ENCODE results near the gene PSMB10. TPM values are rescaled to one million over a fixed set of nuclear protein-coding genes. Genes with fewer than 3 reads are reported as not detected.
A peak's percentile ranks its signal among the peaks of the same experiment; 100 is the strongest.
"Not testable (repeated sequence)": the region's sequence is repeated elsewhere in the genome, so short reads cannot be mapped to it uniquely, and the experiment has no call there.

The PSMB10 gene
- total RNA-seq, 1 experiment from 2014 or later: 26.9 TPM

GRCh38 chr16:67939507-67940445 lies 3.1 kb upstream of the PSMB10 start:
- Histone ChIP-seq H3K4me3 (ENCODE audit: low read depth, low read length) (no peak overlapping the region), H3K4me1 (peaks cover 12% of the 10 kb centered on the region; the same call in 1 of the 2 replicates), H3K36me3 (ENCODE audit: control insufficient read depth, insufficient read depth, low read length) (no peaks in the 10 kb centered on the region), H3K27me3 (replicated peaks; ENCODE audit: control insufficient read depth, insufficient read depth, low read length) (no peaks in the 10 kb centered on the region), H3K9me3 (no peaks in the 10 kb centered on the region)
- Mint-ChIP-seq H3K27ac (ENCODE audit: unreplicated experiment) (no peak overlapping the region), H3K9me3 (ENCODE audit: unreplicated experiment) (no peaks in the 10 kb centered on the region), H3K36me3 (ENCODE audit: insufficient read depth, unreplicated experiment) (peaks cover 90% of the 10 kb centered on the region), H3K4me1 (ENCODE audit: low read depth, unreplicated experiment) (peaks cover 22% of the 10 kb centered on the region), H3K27me3 (ENCODE audit: insufficient read depth, unreplicated experiment) (no peaks in the 10 kb centered on the region), H3K4me3 (ENCODE audit: unreplicated experiment) (no peak overlapping the region)
- intact Hi-C loops (cut with micrococcal nuclease; ENCODE audit: unreplicated experiment): loop anchor here (5.0 to 10.0 kb wide), 2 partner anchors 377 to 415 kb away; partner anchors contain the start of genes CTCF and RIPOR1
- no peak for TF ChIP-seq CTCF (IDR thresholded peaks at IDR 0.05; ENCODE audit: insufficient read depth in 1 of 2, low read depth in 1 of 2, low read length in 1 of 2, severe bottlenecking in 1 of 2, unreplicated experiment in 1 of 2)
- DNase-seq: no peak
- no TSS peak for BruUV-seq (replicated peaks)
- ChIA-PET POLR2A (interaction anchor here (0.5 kb wide), 1 partner anchor 216 kb away, joined by 4 read pairs; no protein-coding TSS in a partner anchor), CTCF (no interaction called here)

GRCh38 chr16:67937713-67938112 lies 1.1 kb upstream of the PSMB10 start:
- H3K27me3 ChIP-seq (replicated peaks; ENCODE audit: control insufficient read depth, insufficient read depth, low read length); DNase-seq; H3K9me3 ChIP-seq; H3K4me3 ChIP-seq (ENCODE audit: low read depth, low read length); H3K27me3 Mint-ChIP-seq (ENCODE audit: insufficient read depth, unreplicated experiment); H3K36me3 ChIP-seq (ENCODE audit: control insufficient read depth, insufficient read depth, low read length); H3K9me3 Mint-ChIP-seq (ENCODE audit: unreplicated experiment); BruUV-seq (replicated peaks): not testable (repeated sequence)
- Mint-ChIP-seq H3K4me1 (ENCODE audit: low read depth, unreplicated experiment) (peaks cover 33% of the 10 kb centered on the region), H3K36me3 (ENCODE audit: insufficient read depth, unreplicated experiment) (peaks cover 86% of the 10 kb centered on the region), H3K4me3 (ENCODE audit: unreplicated experiment) (peak overlapping the region; percentile 97), H3K27ac (ENCODE audit: unreplicated experiment) (peak overlapping the region; percentile 95)
- intact Hi-C loops (cut with micrococcal nuclease; ENCODE audit: unreplicated experiment): loop anchor here (5.0 to 10.0 kb wide), 2 partner anchors 375 to 413 kb away; partner anchors contain the start of genes CTCF and RIPOR1
- peaks cover 16% of the 10 kb centered on the region for H3K4me1 ChIP-seq
- ChIA-PET POLR2A (interaction anchor here (0.6 kb wide), 1 partner anchor 284 kb away, joined by 7 read pairs; no protein-coding TSS in a partner anchor), CTCF (interaction anchor here (0.7 kb wide), 1 partner anchor 55 kb away, joined by 6 read pairs; no protein-coding TSS in a partner anchor)

- no peaks in the 10 kb centered on the region for H3K9me3 Mint-ChIP-seq (ENCODE audit: unreplicated experiment)
- no peaks in the 10 kb centered on the region for H3K27me3 Mint-ChIP-seq (ENCODE audit: insufficient read depth, unreplicated experiment)
- peak overlapping the region; percentile 95 for H3K27ac Mint-ChIP-seq (ENCODE audit: unreplicated experiment)
- no peaks in the 10 kb centered on the region for H3K36me3 ChIP-seq (ENCODE audit: control insufficient read depth, insufficient read depth, low read length)
- ChIA-PET POLR2A (interaction anchor here (1.0 to 3.1 kb wide), 3 partner anchors 86 to 131 kb away, joined by 3 to 14 read pairs (median 4); partner anchors contain the start of genes DDX28, DUS2, RANBP10 and TSNAXIP1), CTCF (interaction anchor here (0.6 to 4.2 kb wide), 3 partner anchors 53 to 131 kb away, joined by 4 to 47 read pairs (median 9); partner anchors contain the start of genes NRN1L, RANBP10 and TSNAXIP1)
- H3K4me3 Mint-ChIP-seq (ENCODE audit: unreplicated experiment): peak overlapping the region; percentile 97
- intact Hi-C loops (cut with micrococcal nuclease; ENCODE audit: unreplicated experiment): loop anchor here (5.0 to 10.0 kb wide), 2 partner anchors 375 to 412 kb away; partner anchors contain the start of genes CTCF and RIPOR1
- H3K4me3 ChIP-seq (ENCODE audit: low read depth, low read length): peak overlapping the region; percentile 87
- DNase-seq: no peak
- H3K36me3 Mint-ChIP-seq (ENCODE audit: insufficient read depth, unreplicated experiment): peaks cover 87% of the 10 kb centered on the region
- H3K4me1 Mint-ChIP-seq (ENCODE audit: low read depth, unreplicated experiment): peaks cover 29% of the 10 kb centered on the region
- no peaks in the 10 kb centered on the region for H3K27me3 ChIP-seq (replicated peaks; ENCODE audit: control insufficient read depth, insufficient read depth, low read length)
- no TSS peak for BruUV-seq (replicated peaks)
- no peaks in the 10 kb centered on the region for H3K9me3 ChIP-seq
- H3K4me1 ChIP-seq: peaks cover 16% of the 10 kb centered on the region
- TF ChIP-seq CTCF (IDR thresholded peaks at IDR 0.05; ENCODE audit: insufficient read depth in 1 of 2, low read depth in 1 of 2, low read length in 1 of 2, severe bottlenecking in 1 of 2, unreplicated experiment in 1 of 2): no peak
These were observed 393 bp upstream of the PSMB10 start for GRCh38 chr16:67936880-67937605.

Measured in Caco-2 (cell line).